Kidney (tissue), 14 donors: ENCODE data around the gene S100A5. TPM values are rescaled to one million over a fixed set of nuclear protein-coding genes. Genes with fewer than 3 reads are reported as not detected.

ENCODE experiments used
- DNase-seq, 5 donors: peaks; one replicate each; pipeline ENCODE4 v3.0.0-alpha.2; 2013 to 2020
- FAIRE-seq: peaks from 2 replicates; lab custom pipeline; 2012; peaks lifted over from hg19 to GRCh38; lab: Jason Lieb, UNC
- H3K27ac ChIP-seq, 2 donors: one replicate each; pipeline ENCODE4 v1.7.0; 2013; ENCODE audit warnings: low read depth in 2 of 2, low read length in 2 of 2, inconsistent platforms in 1 of 2
- H3K27me3 ChIP-seq: one replicate; pipeline ENCODE4 v1.7.1; 2013; ENCODE audit warnings: low read length, inconsistent platforms; ENCODE audit not compliant: control insufficient read depth, insufficient read depth
- H3K36me3 ChIP-seq, 3 donors: one replicate each; pipeline versions ENCODE4 v1.7.0 to v1.7.1; 2013; ENCODE audit warnings: low read length in 3 of 3, control low read depth in 1 of 3, inconsistent platforms in 1 of 3; ENCODE audit not compliant: insufficient read depth in 3 of 3, control insufficient read depth in 2 of 3
- H3K4me1 ChIP-seq, 3 donors: one replicate each; pipeline versions ENCODE4 v1.7.0 to v1.7.1; 2013; ENCODE audit warnings: low read length in 3 of 3, inconsistent platforms in 1 of 3, low read depth in 1 of 3; ENCODE audit not compliant: control insufficient read depth in 2 of 3, insufficient read depth in 2 of 3
- H3K4me3 ChIP-seq, 3 donors: one replicate each; pipeline versions ENCODE4 v1.7.0 to v1.8.1; 2013; ENCODE audit warnings: low read length in 3 of 3, control low read depth in 1 of 3, inconsistent platforms in 1 of 3
- H3K9ac ChIP-seq, 3 donors: one replicate each; pipeline versions ENCODE4 v1.7.0 to v1.7.1; 2013; ENCODE audit warnings: low read length in 3 of 3, control low read depth in 1 of 3, inconsistent platforms in 1 of 3
- H3K9me3 ChIP-seq, 3 donors: one replicate each; pipeline versions ENCODE4 v1.7.0 to v1.7.1; 2013; ENCODE audit warnings: low read length in 3 of 3, control low read depth in 1 of 3, inconsistent platforms in 1 of 3; ENCODE audit not compliant: control insufficient read depth in 2 of 3, insufficient read depth in 1 of 3
- CTCF ChIP-seq: IDR thresholded peaks from 3 replicates; pipeline ENCODE4 v1.5.1; 2012; ENCODE audit warnings: mild to moderate bottlenecking, moderate library complexity, borderline replicate concordance; ENCODE audit not compliant: insufficient read depth; ENCODE audit errors: extremely low read depth
- intact Hi-C: fragments of 100-400 bp; cut with DNase I; formaldehyde crosslinking; loops from one replicate; pipeline ENCODE4 v1.11.1; 2022
- polyA plus RNA-seq: library from polyadenylated mRNA; stranded (reverse); fragments of 350-450 nt; fragmentation: Illumina TruSeq; extraction: RNeasy Lipid Tissue Mini Kit (QIAGEN cat#74804); gene quantifications from one replicate; pipeline ENCODE4 v1.2.3, GENCODE V29; 2014; ENCODE audit warnings: low read depth, low replicate concordance; ENCODE audit not compliant: insufficient read depth
- total RNA-seq: library from RNA; stranded (reverse); fragmentation: NEBNext Ultra II Directional; extraction: Animal tissue kit (Norgen Biotek cat#: 25700); gene quantifications from one replicate; pipeline ENCODE4 v1.2.1, GENCODE V29; 2021
- donor health status: control.
- donor health status: control.
- donor health status: control.
- donor health status: control.
- donor health status: control.
- donor health status: DM: yes; HTN: yes; CAD: no.
- donor health status: Normal renal cell carcinoma (clear cell type).

S100A5 gene
- total and polyA plus RNA-seq, 2 donors from 2014 or later, result 0.91 to 1.9 TPM

- DNase-seq, result no peak
- no peak overlapping the region for H3K27ac ChIP-seq
- no peaks in the 10 kb centered on the region for H3K36me3 ChIP-seq
- TF ChIP-seq CTCF, result no peak
- H3K4me1 ChIP-seq, result peaks cover 6 to 20% (median 19%) of the 10 kb centered on the region in 3 donors
- intact Hi-C loops, result loop anchor here (5.0 kb wide), 1 partner anchor 57 kb away; no protein-coding TSS in a partner anchor
- no peak overlapping the region for H3K4me3 ChIP-seq
- H3K27me3 ChIP-seq, result no peaks in the 10 kb centered on the region
- no peaks in the 10 kb centered on the region for H3K9me3 ChIP-seq
- FAIRE-seq, result no peak
- no peak overlapping the region for H3K9ac ChIP-seq
These were observed 28.7 kb upstream of the S100A5 start for GRCh38 chr1:153569465-153569864.

GRCh38 chr1:153568367-153569099, 27.8 kb upstream of the S100A5 start:
- H3K9me3 ChIP-seq, result no peaks in the 10 kb centered on the region
- H3K4me3 ChIP-seq, result peak overlapping the region; percentile 12 to 56 (median 21)
- peak; percentile 99 for TF ChIP-seq CTCF
- peak overlapping the region; percentile 71 to 74 for H3K27ac ChIP-seq
- peak overlapping the region in 2 of 3 donors; percentile 9 to 82 for H3K9ac ChIP-seq
- intact Hi-C loops, result loop anchor here (5.0 kb wide), 1 partner anchor 56 kb away; no protein-coding TSS in a partner anchor
- DNase-seq (peak; percentile 94 to 95 (median 95)), FAIRE-seq (no peak)
- no peaks in the 10 kb centered on the region for H3K36me3 ChIP-seq
- H3K27me3 ChIP-seq, result no peaks in the 10 kb centered on the region
- peaks cover 6 to 24% (median 19%) of the 10 kb centered on the region in 3 donors for H3K4me1 ChIP-seq

GRCh38 chr1:153567621-153568366, 27.1 kb upstream of the S100A5 start:
- Histone ChIP-seq H3K4me3 (peak overlapping the region in 2 of 3 donors; percentile 4 to 56), H3K27ac (peak overlapping the region; percentile 71 to 74), H3K36me3 (no peaks in the 10 kb centered on the region), H3K9ac (peak overlapping the region in 1 of 3 donors; percentile 82), H3K9me3 (no peaks in the 10 kb centered on the region), H3K4me1 (peaks cover 6 to 24% (median 19%) of the 10 kb centered on the region in 3 donors), H3K27me3 (no peaks in the 10 kb centered on the region)
- intact Hi-C loops, result loop anchor here (5.0 kb wide), 1 partner anchor 55 kb away; no protein-coding TSS in a partner anchor
- no peak for FAIRE-seq
- TF ChIP-seq CTCF, result no peak
- DNase-seq, result peak in 3 of 5 donors; percentile 46 to 81 (median 62)
